Activated T-helper 9 cell treated with anti-CD3 and anti-CD28 coated beads, Interleukin-2, amount 50 U/mL, for 16 hours (primary cell): ENCODE data around the gene GPR161.
A peak's percentile ranks its signal among the peaks of the same experiment; 100 is the strongest.

ENCODE experiments used
- DNase-seq: peaks from one replicate; pipeline ENCODE4 v3.0.0-alpha.2; 2020; ENCODE audit warnings: low read depth

Gene GPR161

DNA sequence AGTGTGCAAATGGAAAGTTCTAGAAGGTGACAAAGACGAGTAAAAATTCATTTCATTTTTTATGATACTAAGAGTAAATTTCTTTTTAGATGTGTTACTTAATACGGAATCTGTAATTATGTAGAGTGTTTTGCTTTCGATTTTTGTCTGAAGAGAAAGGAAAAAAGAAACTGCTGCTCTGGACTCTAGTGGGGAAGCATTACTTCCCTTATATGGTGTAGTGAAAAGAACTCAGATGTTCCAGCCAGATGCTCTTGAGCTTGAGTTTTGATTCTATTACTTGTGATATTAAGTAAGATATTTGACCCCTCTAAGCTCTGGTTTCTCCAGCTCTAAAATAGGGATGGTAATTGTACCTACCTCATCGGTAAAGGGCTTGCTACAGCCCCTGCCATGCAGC is 12.2 kb upstream of the GPR161 start:
- DNase-seq: no peak

DNA sequence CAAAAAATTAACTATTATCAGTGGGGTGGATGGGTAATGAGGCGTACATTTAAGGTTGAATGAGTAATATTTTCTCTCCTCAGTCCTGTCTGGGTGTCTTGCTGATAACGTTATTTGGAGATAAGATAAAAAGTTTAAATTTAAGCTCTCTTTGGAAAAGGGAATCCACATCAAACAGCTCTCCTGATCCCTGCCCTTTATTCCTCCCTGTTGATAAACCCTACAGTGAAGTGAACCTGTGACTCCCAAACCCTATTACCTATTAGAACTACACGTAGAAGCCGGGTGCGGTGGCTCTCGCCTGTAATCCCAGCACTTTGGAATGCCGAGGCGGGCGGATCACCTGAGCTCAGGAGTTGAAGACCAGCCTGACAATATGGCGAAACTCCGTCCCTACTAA is 9.9 kb upstream of the GPR161 start:
- DNase-seq: no peak

DNA sequence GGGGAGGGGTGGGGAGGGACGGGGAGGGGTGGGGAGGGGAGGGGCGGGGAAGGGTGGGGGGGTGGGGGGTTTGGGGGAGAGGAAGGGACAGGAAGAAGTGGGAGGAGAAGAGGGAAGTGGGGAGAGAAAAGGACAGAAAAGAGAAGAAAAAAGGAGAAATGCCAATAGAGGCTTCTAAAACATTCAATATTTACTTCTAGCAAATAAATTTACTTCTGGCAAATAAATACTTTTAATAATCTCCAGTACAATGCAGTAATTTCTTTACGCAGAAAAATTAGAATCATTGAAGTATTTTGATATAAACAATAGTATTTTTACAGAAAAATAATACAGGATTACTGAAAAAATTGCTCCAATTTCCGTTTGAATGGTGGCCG is 9.4 kb upstream of the GPR161 start:
- no peak for DNase-seq

DNA sequence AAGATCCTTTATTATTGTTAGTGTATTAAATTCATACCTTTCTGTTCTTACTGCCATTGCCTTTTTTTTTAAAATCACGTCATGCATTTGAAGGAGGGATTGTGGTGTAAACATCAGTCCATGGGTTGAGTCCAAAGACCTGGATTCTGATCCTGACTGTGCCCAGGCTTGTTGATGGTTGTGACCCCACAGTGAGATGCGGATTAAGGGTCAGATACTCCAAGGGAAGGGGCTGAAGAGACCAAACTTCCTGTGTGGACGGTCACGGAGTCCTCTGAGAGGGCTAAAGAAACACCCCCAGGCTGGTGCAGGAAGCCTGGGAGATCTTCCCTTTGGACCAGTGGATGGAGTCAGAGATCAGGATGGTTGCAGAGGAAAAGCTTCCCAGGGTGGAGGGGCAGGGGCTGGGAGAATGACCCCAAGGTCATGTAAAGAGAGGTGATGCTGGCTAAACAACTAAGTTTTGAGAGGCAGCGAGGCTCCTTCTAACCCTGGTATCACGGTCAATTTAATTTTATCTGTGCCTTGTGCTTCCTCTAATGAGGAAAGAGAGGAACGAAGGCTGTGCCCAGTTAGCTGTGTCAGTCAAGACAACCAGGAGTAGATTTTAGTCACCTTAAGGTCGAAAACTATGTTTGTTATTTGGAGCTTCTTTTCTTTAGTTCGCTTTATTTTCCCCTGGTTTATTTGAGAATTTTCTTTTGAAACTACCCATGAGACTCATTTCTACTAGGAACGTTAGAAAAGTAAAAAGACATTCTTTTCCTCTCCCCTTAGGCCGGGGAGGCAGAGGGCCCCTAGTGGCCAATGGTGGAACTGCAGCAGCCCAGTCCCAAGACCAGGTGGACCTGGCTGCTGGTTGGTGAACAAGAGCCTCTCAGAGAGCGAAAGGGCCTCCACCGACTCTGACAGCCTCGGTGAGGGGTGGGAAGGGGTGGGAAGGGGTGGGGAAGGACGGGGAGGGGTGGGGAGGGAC is 8.7 kb upstream of the GPR161 start:
- DNase-seq: peak; percentile 76

DNA sequence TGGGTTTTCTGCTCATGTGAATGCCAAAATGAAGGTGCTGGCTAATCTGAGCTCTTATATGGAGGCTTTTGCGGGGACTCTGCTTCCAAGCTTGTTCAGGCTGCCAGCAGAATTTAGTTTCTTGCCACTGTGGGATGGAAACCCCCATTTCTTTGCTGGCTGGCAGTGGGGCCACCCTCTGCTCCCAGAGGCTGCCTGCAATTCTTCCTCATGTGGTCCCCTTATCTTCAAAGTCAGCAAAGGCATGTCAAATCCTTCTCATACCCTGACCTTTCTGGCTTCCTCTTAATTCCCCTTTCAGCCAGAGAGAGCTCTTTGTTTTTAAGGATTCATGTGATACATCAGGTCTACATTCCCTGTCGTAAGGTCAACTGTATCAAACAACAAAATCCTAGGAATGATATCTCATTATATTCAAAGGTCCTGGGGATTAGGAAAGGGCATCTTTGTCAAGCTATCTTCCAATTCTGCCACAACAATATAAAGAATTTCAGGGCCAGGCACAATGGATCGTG is 5.2 kb upstream of the GPR161 start:
- no peak for DNase-seq

DNA sequence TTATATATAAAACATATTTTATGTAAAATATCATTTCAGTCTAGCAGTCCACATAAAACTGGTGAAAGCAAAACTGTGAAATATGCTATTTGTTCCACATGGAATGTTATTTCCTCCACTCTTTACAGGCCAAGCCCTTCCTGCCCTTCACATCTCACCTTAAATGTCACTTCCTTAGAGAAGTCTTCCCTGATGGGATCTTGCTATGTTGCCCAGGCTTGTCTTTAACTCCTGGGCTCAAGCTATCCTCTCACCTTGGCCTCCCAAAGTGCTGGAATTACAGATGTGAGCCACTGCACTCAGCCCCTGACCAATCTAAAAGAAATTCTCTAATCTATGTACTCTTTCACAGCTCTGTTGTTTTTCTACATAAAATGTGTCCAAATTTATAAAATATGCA is 2.3 kb upstream of the GPR161 start:
- no peak for DNase-seq

DNA sequence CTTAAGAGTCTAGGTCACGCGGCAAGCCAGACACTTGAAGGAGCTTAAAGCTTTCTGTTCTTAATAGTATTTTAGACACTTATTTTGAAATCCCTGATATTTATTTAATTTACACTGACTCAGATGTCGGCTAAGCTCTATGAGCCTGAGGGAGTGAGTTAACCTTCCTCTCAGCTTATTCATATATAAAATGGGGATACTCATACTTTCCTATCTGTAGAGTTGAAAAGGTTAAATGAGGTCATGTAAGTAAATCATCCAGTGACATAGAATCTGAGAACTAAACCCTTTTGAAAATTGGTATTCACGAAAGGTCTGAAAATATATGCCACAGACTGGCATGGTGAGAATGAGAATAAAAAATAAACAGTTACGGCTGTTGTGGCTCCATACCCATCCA is 1.4 kb upstream of the GPR161 start:
- DNase-seq: no peak

DNA sequence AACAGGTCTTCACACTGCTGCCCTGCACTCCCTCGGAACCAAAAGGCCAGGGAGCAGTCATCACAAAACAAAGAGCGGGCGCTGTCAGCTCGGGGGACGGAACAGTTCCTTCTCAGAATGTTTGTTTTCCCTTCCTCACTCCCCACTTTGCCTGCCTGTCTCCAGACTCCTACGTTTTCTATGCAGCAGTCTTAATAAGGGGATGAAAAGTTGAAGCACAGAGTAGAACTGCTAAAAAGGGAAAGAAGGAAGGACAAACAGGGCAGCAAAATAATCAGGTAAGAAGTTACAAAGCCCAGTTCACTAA is 738 bp upstream of the GPR161 start:
- no peak for DNase-seq

DNA sequence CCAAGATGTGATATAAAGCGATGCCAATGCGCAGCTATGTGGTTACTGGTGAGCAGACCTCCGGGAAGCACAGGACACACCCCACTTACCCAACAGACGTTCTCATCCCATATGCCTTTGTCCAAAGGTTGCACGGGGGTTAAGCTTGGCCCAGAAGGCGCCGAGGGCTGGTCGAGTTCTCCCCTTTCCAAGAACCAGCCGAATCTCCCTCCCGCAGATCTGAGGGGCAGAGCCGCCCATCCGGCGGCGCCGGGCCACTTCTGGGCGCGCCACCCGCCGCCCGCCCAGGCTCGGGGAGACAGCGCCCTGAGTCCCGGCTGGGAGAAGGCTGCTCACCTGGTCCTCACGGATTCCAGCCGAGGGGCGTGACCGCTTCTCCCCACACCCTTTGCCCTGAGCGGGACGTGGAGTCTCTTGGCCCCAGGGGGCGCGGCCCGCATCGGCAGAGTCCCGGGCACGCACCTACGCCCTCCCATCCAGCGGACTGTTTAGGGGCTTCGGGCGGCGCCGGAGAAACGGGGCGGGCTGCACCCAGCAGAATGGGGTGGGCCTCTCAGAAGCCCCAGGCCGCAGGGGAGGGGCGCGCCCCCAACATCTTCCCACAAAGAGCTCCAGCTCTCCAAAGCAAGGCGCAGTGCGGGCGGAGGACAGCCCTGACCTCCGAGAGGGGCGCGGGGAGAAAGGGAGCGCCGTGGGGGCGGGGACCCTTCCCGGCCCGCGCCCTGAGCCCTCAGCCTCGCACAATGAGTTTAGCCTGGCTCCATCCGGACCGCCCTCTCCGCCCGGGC is 615 bp downstream of the GPR161 start:
- no peak for DNase-seq

DNA sequence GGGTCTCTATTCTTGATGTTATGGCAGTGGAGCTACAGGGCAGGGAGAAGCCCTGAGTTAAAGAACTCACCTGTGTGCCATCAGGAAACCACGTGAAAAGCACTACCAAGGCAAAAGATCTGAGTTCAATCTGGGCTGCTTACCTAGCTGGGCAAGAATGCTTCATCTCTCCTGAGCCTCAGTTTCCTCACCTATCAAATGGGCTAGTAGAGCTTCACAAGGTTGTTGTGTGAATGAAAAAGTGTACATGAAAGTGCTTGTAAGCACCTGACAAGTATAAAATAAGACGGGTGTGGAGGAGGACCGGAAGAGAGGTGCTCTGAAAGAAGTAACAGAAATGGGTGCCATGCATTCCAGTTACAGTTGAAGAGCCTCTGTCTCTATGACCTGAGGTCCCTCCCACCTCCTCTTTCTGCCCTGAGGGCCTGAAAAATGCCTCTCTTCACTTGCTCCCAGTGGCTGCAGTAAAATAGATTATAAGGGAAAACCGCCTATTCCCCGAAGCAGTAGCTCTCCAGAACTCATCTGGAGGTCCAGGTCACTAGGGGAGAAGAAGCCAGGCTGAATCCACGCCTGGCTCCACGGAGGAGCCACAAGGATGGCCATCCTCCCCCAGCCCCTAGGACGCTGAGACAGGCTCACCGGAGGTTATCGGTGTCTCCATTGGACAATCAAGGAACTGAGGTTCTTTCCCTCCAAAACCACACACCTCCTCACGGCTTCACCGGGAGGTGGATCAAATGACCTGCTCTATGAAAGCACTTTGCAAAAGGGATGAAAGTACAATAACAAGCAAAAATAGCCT is 1.4 kb downstream of the GPR161 start:
- no peak for DNase-seq

DNA sequence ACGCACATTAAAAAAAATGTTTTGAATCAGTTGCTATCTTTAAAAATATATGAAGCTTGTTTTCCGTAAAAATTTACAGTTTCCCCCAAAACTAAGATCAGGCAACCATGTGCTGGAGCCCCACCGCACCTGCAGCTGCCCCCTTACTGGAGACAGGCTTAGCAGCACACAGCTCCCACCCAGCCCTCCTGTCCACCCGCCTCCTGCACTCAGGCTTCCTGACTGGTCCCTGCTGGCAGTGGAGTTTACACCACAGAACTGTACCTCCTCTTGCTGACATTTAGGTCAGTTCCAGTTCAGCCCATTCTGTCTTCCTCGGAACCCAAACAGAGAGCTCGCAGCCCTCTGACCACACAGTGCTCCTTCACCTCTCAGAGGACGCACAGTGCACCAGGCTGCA is 2.1 kb downstream of the GPR161 start:
- no peak for DNase-seq

DNA sequence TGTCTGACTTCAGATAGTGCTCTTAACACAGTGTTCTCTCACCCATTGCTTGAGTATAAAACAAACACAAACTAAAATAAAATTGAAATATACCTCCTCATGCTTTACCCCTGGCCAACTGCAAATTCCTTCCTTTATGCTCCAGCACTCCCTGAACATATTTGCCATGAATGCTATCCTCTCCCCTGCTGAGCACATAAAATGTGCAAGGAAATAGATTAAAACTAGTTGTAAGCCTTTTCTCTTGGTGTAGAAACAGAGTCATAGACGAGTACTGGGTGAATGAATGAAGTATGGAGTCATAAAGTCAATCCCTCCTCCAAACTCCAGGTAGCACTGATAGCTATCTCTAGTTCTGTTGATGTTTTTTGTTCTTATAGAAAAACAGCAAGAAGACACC is 2.6 kb downstream of the GPR161 start:
- no peak for DNase-seq

DNA sequence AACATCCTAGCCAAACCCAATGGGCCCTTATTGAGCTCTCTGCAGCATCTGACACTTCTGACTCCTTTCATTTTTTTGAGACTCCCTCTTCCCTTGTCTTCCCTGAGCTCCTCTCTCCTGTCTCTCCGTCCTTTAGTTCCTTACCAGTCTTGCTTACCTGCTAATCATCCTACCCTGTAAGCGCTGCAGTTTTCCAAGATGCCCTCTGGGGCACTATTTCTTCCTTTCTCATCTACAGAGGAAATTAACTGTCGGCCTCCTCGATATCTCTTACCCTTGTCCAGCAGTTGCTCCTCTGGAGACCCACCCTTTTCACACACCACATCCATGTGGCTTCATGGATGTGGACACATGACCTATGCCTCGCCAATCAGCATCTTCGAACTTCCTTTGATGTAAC is 6.8 kb downstream of the GPR161 start:
- DNase-seq: no peak

DNA sequence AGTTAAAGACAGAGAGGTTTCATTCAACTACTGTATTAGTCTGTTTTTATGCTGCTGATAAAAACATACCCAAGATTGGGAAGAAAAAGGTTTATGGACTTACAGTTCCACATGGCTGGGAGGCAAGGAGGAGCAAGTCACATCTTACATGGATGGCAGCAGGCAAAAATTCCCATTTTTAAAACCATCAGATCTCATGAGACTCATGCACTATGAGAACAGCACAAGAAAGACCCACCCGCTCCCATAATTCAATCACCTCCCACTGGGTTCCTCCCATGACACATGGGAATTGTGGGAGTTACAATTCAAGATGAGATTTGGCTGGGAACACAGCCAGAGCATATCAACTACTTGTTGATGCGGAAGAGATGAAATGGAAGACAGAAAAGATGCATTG is 9.2 kb downstream of the GPR161 start:
- DNase-seq: no peak

DNA sequence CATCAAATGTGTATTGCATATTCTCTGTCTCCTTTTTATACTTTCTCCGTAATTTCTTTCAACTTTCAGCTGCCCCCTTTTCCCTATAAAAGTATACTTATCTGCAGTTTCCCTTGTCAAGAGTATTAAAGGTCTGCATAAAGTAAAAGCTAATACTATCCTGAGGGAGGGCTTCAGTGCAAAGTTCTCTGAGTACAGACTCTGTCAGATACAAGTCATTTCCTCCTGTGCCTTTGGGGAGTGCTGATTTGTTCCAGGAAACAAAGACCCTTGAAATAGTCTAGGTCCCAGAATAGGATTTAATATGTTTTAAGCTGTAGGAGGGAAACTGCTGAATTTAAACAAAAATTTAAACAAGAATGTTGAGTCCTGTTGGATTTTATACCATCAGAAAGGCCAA is 11.7 kb downstream of the GPR161 start:
- DNase-seq: no peak

DNA sequence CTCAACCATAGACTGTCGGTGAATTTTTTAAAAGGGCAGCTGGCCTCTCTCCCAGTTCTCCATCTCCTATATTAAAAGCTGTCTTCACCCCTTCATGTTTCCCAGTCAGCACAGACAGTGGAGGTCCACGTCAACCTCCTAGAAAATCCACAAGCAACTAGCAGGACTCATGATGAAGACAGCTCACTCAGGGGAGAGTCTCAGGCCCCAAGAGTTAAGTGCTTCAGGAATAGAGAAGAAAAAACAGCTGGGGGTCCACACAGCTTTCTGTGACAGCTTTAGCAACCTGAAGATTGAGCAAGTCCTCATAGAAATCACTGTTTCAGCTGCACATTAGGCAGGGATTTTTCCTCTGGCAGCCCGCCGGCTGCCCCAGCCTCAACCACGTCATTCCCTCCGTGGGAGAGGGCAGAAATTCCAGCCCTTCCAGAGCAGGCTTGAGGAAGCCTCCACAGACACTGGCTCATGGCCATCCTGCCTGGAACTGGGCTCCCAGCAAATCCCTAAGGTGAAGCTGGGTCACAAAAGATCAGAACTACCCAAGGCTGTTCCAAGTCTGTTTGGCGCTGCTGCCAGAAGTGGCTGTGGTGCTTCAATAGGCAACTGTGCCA is 15.2 kb downstream of the GPR161 start:
- DNase-seq: no peak

DNA sequence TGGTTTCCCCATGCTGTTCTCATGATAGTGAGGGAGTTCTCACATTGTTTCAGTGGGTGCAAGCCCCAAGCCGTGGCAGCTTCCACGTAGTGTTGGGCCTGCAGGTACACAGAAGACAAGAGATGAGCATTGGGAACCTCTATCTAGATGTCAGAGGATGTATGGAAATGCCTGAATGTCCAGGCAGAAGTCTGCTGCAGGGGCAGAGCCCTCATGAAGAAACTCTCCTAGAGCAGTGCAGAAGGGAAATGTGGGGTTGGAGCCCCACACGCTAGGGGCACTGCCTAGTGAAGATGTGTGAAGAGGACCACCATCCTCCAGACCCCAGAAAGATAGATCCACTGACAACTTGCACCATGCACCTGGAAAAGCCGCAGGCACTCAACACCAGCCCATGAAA is 17.0 kb downstream of the GPR161 start:
- DNase-seq: no peak

DNA sequence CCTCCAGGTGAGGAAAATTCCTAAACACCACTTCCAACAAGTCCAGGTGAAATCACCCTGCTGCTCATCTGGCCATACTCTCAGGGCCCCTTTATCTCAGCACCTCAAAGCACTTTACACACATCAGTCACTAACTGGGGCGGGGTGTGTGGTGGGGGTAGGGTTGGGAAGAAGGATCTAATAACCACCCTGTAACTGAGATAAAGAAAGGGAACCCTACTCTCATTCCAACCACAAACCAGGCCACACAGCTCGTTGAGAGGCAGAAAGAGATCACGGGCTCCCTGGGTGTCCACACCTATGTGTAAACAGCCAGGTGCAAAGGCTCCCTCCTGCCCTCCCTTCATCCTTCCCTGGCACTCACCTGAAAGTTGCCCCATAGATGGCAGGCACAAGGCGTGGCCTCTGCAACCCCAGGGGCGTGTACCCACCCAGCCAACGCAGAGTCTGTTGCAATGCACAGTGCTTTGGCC is 20.4 kb downstream of the GPR161 start:
- DNase-seq: no peak

DNA sequence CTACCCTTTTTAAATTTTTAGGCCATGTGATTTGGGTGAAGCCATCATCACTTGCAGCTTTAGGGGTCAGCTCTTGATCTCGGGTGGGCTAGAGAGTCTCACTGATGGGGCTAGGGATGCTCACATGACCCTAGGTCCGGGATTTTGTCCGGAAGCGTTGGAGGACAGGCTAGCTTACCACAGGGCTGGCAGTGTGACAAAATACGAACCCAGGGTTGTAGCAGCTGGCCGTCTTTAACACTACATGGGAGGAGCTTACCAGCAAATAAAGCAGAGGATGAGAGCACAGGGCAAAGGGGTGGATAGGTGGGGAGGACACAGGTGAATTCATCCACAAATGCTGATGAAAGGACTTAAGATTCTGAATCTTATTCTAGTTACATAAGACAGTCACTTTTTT is 21.9 kb downstream of the GPR161 start:
- DNase-seq: no peak

DNA sequence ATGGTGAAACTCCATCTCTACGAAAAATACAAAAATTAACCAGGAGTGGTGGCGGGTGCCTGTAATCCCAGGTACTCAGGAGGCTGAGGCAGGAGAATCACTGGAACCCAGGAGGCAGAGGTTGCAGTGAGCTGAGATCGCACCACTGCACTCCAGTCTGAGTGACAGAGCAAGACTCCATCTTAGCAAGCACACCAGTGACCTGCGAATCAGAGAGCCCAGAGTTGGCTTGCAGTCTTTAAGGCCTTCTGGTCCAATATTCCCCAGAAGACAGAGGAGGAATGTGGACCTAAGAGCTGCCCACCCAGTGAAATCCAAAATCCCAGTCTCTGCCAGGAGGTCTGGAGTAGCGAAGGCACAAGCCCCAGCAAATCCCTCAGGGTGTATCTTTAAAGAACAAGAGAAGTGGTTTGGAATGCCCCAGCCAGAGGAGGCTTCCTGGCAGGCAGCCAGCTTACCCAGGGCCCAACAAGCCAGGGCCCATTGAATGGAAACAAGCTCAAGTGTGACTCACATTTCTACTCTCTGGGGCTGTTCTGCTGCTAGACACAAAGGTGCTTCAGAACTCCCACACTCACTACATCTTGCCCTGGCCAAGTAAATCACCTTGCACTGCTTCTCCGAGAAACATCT is 23.9 kb downstream of the GPR161 start:
- DNase-seq: peak; percentile 24

DNA sequence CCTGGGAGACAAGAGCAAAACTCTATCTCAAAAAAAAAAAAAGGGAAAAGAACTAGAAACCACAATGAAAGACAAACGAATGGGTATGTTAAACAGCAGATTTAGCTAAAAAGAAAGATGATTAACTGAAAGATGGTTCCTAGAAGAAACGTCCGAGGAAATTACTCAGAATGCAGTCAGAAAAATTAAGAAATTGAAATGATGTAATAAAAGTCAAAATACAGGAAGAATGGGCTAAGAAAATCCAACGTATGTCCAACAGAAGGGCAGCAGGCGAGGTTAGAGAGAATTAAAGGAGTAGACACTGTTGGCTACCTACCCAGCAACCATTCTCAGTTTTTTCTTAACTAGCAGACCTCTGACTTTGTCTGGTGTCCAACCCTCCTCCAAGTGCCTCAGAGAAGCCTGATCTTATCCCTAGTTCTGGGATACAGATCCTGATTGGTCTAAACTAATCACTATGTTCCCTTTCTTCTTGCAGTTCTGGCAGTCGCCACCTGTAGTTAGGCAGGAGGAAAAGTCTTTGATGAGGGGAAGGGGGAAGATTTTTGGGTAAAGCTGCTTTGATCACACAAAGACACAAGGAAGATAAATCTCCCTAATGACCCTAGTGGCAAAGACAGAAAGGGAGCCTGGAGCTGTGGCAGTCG is 25.7 kb downstream of the GPR161 start:
- no peak for DNase-seq
